GM21825 (cell line): ENCODE measurements around the gene CR1.
A peak's percentile ranks its signal among the peaks of the same experiment; 100 is the strongest.
"Not testable (repeated sequence)": the region's sequence is repeated elsewhere in the genome, so short reads cannot be mapped to it uniquely, and the experiment has no call there.

Experiments used
- ATAC-seq: cut with Tn5 transposase; IDR thresholded peaks from one replicate; pipeline ENCODE4 v1.9.1; 2021; ENCODE audit warnings: mild to moderate bottlenecking, moderate library complexity; ENCODE audit not compliant: unreplicated experiment

Gene CR1

DNA sequence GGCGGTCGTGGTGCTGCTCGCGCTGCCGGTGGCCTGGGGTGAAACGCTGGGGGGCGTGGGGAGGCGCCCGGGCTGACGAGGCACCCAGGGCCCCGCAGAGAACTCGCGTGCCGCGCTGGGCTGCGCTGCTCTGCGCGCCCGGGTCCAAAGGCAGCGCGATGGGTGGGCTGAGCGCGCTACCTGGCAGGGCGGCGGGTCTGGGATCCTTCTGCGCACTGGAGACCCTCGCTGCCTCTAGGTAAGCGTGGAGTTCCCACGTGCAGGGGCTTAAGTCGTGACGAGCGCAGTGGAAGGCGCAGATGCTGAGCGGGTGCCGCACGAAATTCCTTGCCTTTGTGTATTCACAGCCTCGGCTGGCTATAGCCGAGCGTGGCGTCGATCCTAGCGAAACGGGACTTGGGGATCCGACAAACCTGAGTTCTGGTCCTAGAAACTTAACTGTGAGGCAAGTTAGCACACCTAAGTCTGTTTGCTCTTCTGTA, 173.6 kb downstream of the CR1 start:
- ATAC-seq = no peak

DNA sequence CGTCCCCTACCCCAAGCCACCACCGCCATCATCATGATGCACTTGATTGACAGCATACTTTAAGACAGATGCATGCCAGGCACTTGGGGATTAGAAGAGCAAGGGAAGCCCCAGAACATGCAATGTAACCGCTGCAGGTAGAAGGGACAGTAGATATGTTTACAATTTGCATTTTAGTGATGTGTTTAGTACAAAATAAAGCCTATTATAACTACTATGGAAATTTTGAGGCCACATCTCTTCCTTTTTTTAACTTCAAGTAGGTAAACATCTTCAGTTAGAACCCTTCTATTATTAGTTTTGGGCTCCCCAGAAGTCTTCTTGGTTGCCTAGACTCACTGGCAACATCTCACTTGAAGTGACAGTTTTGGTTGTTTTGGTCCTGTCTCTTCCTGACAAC, 174.2 kb downstream of the CR1 start:
- ATAC-seq = peak; percentile 75

DNA sequence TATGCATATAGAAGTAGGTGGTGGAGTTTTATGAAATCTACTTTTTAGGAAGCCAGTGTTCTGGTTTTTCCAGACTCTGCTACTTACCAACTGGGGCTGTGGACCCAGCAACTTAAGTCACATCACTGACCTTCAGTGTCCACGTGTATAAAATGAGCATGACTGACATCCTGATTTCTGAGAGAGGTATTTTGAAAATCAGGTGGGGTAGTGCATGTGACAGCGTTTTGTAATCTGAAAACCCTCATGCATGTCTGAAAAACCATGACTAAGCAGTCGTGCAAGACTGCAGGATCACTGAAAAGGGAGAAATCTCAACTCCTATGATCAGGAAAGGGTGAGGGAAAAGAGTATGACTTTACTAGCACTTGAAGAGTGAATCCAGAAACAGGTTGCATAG, 175.0 kb downstream of the CR1 start:
- ATAC-seq = no peak

DNA sequence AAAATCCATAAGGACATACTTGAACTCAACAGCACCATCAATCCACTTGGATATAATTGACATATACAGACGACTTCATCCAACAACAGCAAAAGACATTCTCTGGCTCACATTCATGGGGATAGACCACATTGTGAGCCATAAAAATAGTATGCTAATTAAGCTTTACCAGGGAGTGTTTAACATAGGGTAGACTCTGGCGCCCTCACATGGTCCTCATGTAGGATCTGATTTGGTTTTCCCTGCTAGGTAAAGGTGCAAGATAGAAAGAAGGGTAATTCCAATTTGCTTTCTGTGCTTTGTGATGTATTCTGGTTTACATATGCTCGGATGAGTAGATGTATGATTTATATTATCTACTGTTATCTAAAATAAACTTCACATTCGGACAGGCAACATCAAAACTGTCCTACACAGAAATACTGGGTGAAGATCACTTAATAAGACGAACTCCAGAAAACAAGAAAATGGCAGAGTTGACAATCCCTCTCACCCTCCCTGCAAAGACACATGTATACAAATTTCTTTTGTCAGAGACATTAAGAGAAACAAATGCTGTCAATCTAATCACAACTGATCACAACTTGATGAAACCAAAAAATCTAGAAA, 176.7 kb downstream of the CR1 start:
- ATAC-seq = no peak

DNA sequence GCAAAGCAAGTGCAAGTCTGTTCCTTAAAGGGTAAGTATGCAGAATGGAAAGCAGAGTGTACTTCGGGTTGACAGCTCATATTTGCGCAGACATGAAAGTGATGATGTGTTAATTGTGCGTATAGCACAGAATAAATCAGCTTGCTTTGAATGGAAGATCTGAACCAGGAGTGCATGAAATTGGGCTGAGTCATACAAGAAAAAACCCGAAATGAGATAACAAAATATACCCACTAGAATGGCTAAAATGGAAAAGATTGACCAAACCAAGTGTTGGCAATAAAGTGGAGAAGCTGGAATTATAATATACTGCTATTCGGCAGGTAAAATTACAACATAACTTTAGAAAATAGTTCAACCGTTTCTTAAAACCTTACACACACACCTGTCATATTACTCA, 177.4 kb downstream of the CR1 start:
- ATAC-seq = no peak

DNA sequence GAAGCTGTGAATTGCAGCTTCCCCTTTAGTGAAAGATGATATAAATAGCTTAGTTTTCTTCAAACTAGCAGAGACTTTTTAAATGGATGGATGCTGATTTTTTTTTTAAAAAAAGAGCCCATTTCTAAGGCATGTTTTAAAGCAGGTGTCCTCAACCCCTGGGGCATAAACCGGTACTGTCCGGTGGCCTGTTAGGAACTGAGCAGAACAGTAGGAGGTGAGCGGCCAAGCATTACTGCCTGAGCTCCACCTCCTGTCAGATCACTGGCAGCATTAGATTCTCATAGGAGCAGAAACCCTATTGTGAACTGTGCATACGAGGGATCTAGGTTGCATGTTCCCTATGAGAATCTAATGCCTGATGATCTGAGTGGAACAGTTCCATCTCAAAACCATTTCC, 180.2 kb downstream of the CR1 start:
- ATAC-seq = no peak

DNA sequence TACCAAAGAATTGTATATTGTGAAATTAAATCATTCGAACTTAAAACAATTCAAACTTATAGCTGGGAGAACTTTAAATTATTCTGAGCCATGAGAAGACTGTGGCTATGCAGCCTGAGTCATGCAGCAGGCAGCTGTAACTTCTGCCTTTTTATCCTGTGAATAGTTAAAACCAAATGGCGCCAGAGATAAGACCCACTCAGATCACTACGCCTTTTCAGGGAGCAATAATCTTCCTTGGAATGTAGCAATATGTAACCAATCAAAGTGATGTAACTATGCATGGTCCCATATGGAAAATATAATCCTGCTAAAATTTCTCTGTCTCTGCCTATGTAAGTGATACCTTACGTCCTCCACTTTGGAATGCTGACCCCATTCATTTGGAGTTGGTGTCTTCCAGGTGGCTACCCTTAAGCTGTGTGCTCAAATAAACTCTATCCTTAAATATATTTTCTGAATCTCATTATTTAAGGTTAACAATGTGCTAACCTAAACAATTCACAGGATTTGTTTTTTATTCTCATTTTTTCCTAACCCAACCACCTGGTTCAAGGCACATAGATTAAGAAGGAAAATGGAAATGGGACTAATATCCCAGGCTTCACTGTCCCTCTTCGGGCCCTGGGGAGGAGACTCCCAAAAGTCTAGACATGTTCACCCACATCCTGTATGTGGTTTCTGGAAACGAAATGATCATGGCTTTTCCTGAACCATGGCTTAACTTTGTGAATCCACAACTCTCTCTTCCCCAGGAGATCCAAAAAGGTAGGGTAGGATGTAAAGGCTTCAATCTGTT, 184.8 kb downstream of the CR1 start:
- not testable (repeated sequence) for ATAC-seq

DNA sequence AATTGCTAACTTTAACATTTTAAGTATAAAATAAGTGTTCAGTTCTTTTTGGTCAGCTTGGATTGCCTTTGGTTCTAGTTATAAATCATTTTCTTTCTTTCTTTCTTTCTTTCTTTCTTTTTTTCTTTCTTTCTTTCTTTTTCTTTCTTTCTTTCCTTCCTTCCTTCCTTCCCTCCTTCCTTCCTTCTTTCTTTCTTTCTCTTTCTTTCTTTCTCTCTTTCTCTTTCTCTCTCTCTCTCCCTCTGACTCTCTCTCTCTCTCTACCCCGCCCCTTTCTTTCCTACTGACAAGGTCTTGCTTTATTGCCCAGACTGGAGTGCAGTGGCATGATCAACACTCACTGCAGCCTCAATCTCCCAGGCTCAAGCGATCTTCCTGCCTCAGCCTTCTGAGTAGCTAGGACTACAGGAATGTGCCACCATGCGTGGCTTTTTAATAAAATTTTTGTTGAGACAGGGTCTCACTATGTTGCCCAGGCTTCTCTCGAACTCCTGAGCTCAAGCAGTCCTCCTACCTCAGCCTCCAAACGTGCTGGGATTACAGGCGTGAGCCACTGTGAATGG, 187.0 kb downstream of the CR1 start:
- ATAC-seq = not testable (repeated sequence)

DNA sequence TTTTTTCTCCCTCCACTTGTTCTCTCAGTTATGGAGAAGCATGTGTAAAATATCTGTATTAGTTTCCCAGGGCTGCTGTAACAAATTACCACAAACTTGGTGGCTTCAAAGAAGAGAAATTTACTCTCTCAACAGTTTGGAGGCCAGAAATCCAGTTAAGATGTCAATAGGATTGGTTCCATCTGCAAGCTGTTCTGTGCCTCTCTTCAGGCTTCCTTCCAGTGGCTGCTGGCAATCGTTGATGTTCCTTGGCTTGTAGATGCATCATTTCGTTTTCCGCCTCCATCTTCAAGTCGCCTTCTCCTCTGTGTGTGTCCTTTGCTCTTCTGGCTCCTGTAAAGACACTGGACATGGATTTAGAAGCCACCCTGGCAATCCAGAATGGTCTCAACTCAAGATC, 194.6 kb downstream of the CR1 start:
- not testable (repeated sequence) for ATAC-seq

DNA sequence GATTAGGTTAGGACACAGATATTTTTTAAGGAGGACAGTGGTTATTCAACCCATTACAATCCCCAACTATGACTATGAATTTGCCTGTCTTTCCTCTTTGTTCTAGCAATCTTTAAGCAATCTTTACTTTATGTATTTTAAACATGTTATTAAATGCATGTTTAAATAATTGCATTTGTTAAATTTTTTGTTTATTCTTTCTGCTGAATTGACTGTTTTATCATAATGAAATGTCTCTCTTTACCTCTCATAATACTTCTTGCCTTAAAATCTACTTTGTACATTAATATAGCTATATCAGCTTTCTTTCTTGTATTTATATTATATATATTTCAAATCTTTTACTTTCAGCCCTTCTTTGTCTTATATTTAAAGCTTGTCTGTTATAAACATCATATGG, 195.1 kb downstream of the CR1 start:
- no peak for ATAC-seq
